ENCODE measurements around the gene MRPL9. TPM values are rescaled to one million over a fixed set of nuclear protein-coding genes. Genes with fewer than 3 reads are reported as not detected.

Gene MRPL9
- polyA plus RNA-seq (2013, experiment 1 of 2) = 71.1 TPM
- 73.0 TPM for polyA plus RNA-seq (2013, experiment 2 of 2)

DNA sequence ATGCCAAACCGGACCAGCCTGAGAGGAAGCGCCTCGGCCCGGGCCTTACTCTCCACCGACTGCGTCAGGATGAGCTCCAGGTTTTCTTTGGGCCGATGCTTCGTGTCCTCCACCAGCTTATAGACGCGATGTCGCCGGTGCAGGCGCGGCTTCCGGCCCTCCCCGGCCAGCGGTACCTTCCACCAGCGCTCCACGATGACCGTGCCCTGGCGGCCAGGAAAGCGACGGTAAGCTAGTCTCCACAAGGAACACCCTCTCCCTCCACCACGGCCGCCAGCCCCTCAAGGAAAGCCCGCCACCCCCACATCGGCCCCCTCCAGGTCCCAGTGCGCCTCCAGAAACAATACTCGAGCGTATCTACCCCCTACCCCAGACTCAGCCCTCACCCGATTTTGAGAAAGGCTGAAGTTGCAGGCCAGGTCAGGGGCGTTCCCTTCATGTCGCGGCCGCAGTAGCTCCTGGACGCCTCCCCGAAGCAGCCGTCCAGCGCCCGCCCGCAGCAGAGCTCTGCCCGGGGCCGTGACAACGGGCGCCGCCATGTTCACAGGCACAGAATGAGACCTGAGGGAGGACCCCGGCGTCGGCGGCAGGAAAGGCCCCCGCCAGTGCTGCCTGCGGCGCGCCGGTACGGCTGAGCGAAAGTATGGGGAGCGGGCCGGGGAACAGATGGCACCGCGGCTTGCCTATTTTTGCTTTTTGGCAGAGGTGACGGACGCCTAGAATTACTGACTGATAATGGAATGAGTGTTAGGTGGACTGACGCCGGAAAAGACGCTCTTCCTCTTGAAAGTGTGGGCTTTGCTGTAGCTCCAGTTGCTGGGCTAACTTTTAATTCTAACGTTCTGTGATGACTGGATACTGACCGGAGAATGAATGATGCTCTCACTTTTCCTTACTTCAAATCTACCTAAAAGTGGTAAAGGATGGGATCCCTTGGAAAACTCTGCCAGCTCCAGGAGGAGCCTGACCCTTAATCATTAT, at the start of gene MRPL9:
MRPL9 (minus strand) TSS at position 556 of the 981 bp plus-strand sequence; CDS start at position 539, 17 bp downstream.
- H3K36me3 ChIP-seq (ENCODE audit: control insufficient read depth in 1 of 2, insufficient read depth in 2 of 2, low read depth in 1 of 2, low read length in 2 of 2) = peaks cover 18 to 37% of the 10 kb centered on the region in 2 experiments
- no peak within 1 kb of the TSS for H4K91ac ChIP-seq (ENCODE audit: low read length)
- peak within 1 kb of the TSS; percentile 77 to 88 for H3K18ac ChIP-seq (ENCODE audit: low read depth in 1 of 2, low read length in 2 of 2)
- H3K79me1 ChIP-seq (replicated peaks; ENCODE audit: low read length, poor library complexity, severe bottlenecking) = peaks cover 7% of the 10 kb centered on the region
- peak within 1 kb of the TSS; percentile 73 to 99 for H3K4ac ChIP-seq (ENCODE audit: low read depth in 1 of 2, low read length in 2 of 2)
- H3K9ac ChIP-seq (ENCODE audit: low read length) = peak within 1 kb of the TSS; percentile 95
- no peaks in the 10 kb centered on the region for H3K9me3 ChIP-seq (ENCODE audit: control insufficient read depth, low read length)
- peak within 1 kb of the TSS; percentile 85 to 94 for H3K4me3 ChIP-seq (ENCODE audit: insufficient read depth in 1 of 2, low read depth in 1 of 2, low read length in 2 of 2)
- H2BK5ac ChIP-seq (ENCODE audit: low read depth, low read length, poor library complexity, severe bottlenecking) = no peak within 1 kb of the TSS
- H3K27me3 ChIP-seq (ENCODE audit: control insufficient read depth in 1 of 2, insufficient read depth in 1 of 2, low read length in 2 of 2) = no peaks in the 10 kb centered on the region
- no peak within 1 kb of the TSS for H2AK5ac ChIP-seq (ENCODE audit: low read length, severe bottlenecking)
- H3K4me1 ChIP-seq (ENCODE audit: control insufficient read depth, insufficient read depth, low read depth, low read length) = peaks cover 2% of the 10 kb centered on the region
- no peak within 1 kb of the TSS for H2BK12ac ChIP-seq (ENCODE audit: low read length in 2 of 2)
- WGBS = 1% methylated on average over 67 of the region's 68 CpGs
- peak within 1 kb of the TSS; percentile 85 for H3K4me2 ChIP-seq (ENCODE audit: low read length, poor library complexity, severe bottlenecking)
- DNase-seq = peak; percentile 81
- H3K14ac ChIP-seq (ENCODE audit: low read length in 2 of 2) = no peak within 1 kb of the TSS
- H2AFZ ChIP-seq (ENCODE audit: low read depth, low read length) = peak within 1 kb of the TSS; percentile 94
- no peak within 1 kb of the TSS for H2BK15ac ChIP-seq (ENCODE audit: low read depth, poor library complexity, severe bottlenecking)
- peak within 1 kb of the TSS; percentile 78 for H3K27ac ChIP-seq (ENCODE audit: low read length, poor library complexity, severe bottlenecking)
- peak within 1 kb of the TSS; percentile 55 for H2BK120ac ChIP-seq (ENCODE audit: low read depth, low read length)
- H3K23ac ChIP-seq (ENCODE audit: low read length in 2 of 2) = no peak within 1 kb of the TSS
- peak within 1 kb of the TSS; percentile 97 for H4K8ac ChIP-seq (ENCODE audit: low read length)

GRCh38 chr1:151811181-151811580, 47.9 kb upstream of the MRPL9 start:
- no peak overlapping the region for H2BK12ac ChIP-seq (ENCODE audit: low read length in 2 of 2)
- H3K14ac ChIP-seq (ENCODE audit: low read length in 2 of 2) = no peak overlapping the region
- no peak overlapping the region for H3K27ac ChIP-seq (ENCODE audit: low read length, poor library complexity, severe bottlenecking)
- H3K4me3 ChIP-seq (ENCODE audit: insufficient read depth in 1 of 2, low read depth in 1 of 2, low read length in 2 of 2) = no peak overlapping the region
- H3K4me1 ChIP-seq (ENCODE audit: control insufficient read depth, insufficient read depth, low read depth, low read length) = no peaks in the 10 kb centered on the region
- no peak overlapping the region for H3K4ac ChIP-seq (ENCODE audit: low read depth in 1 of 2, low read length in 2 of 2)
- 86% methylated on average over 9 of the region's 9 CpGs for WGBS
- no peak overlapping the region for H2BK5ac ChIP-seq (ENCODE audit: low read depth, low read length, poor library complexity, severe bottlenecking)
- no peak overlapping the region for H4K8ac ChIP-seq (ENCODE audit: low read length)
- no peak overlapping the region for H3K4me2 ChIP-seq (ENCODE audit: low read length, poor library complexity, severe bottlenecking)
- no peak overlapping the region for H3K23ac ChIP-seq (ENCODE audit: low read length in 2 of 2)
- no peak overlapping the region for H3K9ac ChIP-seq (ENCODE audit: low read length)
- no peak overlapping the region for H2BK15ac ChIP-seq (ENCODE audit: low read depth, poor library complexity, severe bottlenecking)
- no peak overlapping the region for H2BK120ac ChIP-seq (ENCODE audit: low read depth, low read length)
- H3K36me3 ChIP-seq (ENCODE audit: control insufficient read depth in 1 of 2, insufficient read depth in 2 of 2, low read depth in 1 of 2, low read length in 2 of 2) = no peaks in the 10 kb centered on the region
- H2AFZ ChIP-seq (ENCODE audit: low read depth, low read length) = no peak overlapping the region
- no peak overlapping the region for H2AK5ac ChIP-seq (ENCODE audit: low read length, severe bottlenecking)
- no peaks in the 10 kb centered on the region for H3K79me1 ChIP-seq (replicated peaks; ENCODE audit: low read length, poor library complexity, severe bottlenecking)
- peaks cover 56 to 66% of the 10 kb centered on the region in 2 experiments for H3K27me3 ChIP-seq (ENCODE audit: control insufficient read depth in 1 of 2, insufficient read depth in 1 of 2, low read length in 2 of 2)
- no peak overlapping the region for H4K91ac ChIP-seq (ENCODE audit: low read length)
- no peak overlapping the region for H3K18ac ChIP-seq (ENCODE audit: low read depth in 1 of 2, low read length in 2 of 2)
- no peaks in the 10 kb centered on the region for H3K9me3 ChIP-seq (ENCODE audit: control insufficient read depth, low read length)
- DNase-seq = no peak

DNA sequence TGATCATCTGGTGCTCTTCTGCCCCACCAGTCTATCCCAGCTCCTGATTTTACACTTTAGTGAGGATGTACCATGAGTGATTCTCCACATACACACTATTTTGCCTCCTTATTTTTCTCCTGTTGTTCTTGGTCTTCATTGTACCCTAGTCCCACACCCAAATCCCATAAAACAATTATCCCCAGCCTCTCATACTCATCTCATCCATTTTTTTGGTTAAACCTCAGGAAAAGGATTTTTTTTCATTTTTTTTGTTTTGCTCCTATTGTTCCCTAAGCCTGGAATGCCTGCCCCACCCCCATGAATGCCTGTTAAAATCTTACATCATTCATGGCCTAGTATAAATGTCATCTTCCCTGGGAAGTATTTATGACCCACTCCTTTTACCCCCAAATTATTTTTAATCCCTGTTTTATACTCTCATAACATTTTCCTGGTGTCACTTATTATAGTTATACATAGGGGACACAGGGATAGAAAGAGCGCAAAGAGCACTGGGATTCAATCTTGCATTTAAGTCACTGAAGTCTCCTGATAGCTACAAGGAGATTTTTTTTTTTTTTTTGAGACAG, 46.8 kb upstream of the MRPL9 start:
- 100% methylated on average over 1 of the region's 1 CpG for WGBS
- Histone ChIP-seq H2BK15ac (ENCODE audit: low read depth, poor library complexity, severe bottlenecking) (no peak overlapping the region), H3K79me1 (replicated peaks; ENCODE audit: low read length, poor library complexity, severe bottlenecking) (no peaks in the 10 kb centered on the region)

More for the DNA sequence above, 46.8 kb upstream of the MRPL9 start:
- no peaks in the 10 kb centered on the region for H3K9me3 ChIP-seq (ENCODE audit: control insufficient read depth, low read length)
- H2BK5ac ChIP-seq (ENCODE audit: low read depth, low read length, poor library complexity, severe bottlenecking) = no peak overlapping the region
- H3K4me2 ChIP-seq (ENCODE audit: low read length, poor library complexity, severe bottlenecking) = no peak overlapping the region
- H3K23ac ChIP-seq (ENCODE audit: low read length in 2 of 2) = no peak overlapping the region
- H2AFZ ChIP-seq (ENCODE audit: low read depth, low read length) = no peak overlapping the region
- no peak overlapping the region for H2BK120ac ChIP-seq (ENCODE audit: low read depth, low read length)
- no peaks in the 10 kb centered on the region for H3K36me3 ChIP-seq (ENCODE audit: control insufficient read depth in 1 of 2, insufficient read depth in 2 of 2, low read depth in 1 of 2, low read length in 2 of 2)
- H4K8ac ChIP-seq (ENCODE audit: low read length) = no peak overlapping the region
- H3K9ac ChIP-seq (ENCODE audit: low read length) = no peak overlapping the region
- no peak overlapping the region for H3K27ac ChIP-seq (ENCODE audit: low read length, poor library complexity, severe bottlenecking)
- peaks cover 58 to 68% of the 10 kb centered on the region in 2 experiments for H3K27me3 ChIP-seq (ENCODE audit: control insufficient read depth in 1 of 2, insufficient read depth in 1 of 2, low read length in 2 of 2)
- H2BK12ac ChIP-seq (ENCODE audit: low read length in 2 of 2) = no peak overlapping the region
- no peak for DNase-seq
- H3K18ac ChIP-seq (ENCODE audit: low read depth in 1 of 2, low read length in 2 of 2) = no peak overlapping the region
- H2AK5ac ChIP-seq (ENCODE audit: low read length, severe bottlenecking) = no peak overlapping the region
- no peak overlapping the region for H3K14ac ChIP-seq (ENCODE audit: low read length in 2 of 2)
- no peak overlapping the region for H3K4ac ChIP-seq (ENCODE audit: low read depth in 1 of 2, low read length in 2 of 2)
- no peak overlapping the region for H3K4me3 ChIP-seq (ENCODE audit: insufficient read depth in 1 of 2, low read depth in 1 of 2, low read length in 2 of 2)
- no peaks in the 10 kb centered on the region for H3K4me1 ChIP-seq (ENCODE audit: control insufficient read depth, insufficient read depth, low read depth, low read length)
- H4K91ac ChIP-seq (ENCODE audit: low read length) = no peak overlapping the region
